HepG2 (cell line): ENCODE results near the gene ZMIZ1. TPM values are rescaled to one million over a fixed set of nuclear protein-coding genes. Genes with fewer than 3 reads are reported as not detected.

ENCODE experiments used
- ATAC-seq: fragments of 200-7000 bp; cut with Tn5 transposase; 3 replicates; pipeline ENCODE4 v1.9.1; 2020; ENCODE audit warnings: mild to moderate bottlenecking, moderate library complexity
- BruUV-seq: library from RNA; stranded (reverse); fragments of 400-500 nt; replicated peaks from 2 replicates; lab custom pipeline; 2021; lab: Mats Ljungman, UMichigan
- CTCF ChIA-PET: fragments of 300-600 bp; formaldehyde crosslinking; extraction: SDS; loops from one replicate; lab custom pipeline; 2021; ENCODE audit warnings: low total read pairs, inconsistent platforms, low intra/inter-chr PET ratio; lab: Yijun Ruan, JAX
- POLR2A ChIA-PET: fragments of 350-600 bp; sonication (Branson Sonifier 250); formaldehyde crosslinking; loops from one replicate; lab custom pipeline; 2020; ENCODE audit warnings: antibody characterized with exemption, inconsistent platforms; lab: Yijun Ruan, JAX
- DNase-seq: peaks from one replicate; pipeline ENCODE4 v3.0.0-alpha.2; 2015; ENCODE audit warnings: low spot score
- FAIRE-seq: peaks from 3 replicates; lab custom pipeline; 2011; peaks lifted over from hg19 to GRCh38; lab: Jason Lieb, UNC
- H2AFZ ChIP-seq: one replicate; pipeline ENCODE4 v1.6.1; 2011; ENCODE audit warnings: low read length, inconsistent platforms
- H3K27ac ChIP-seq: fragments of 300-600 bp; 3 replicates; pipeline ENCODE4 v1.8.0; 2011; ENCODE audit warnings: mixed run types, mild to moderate bottlenecking, mixed read lengths, low read length, inconsistent platforms; ENCODE audit not compliant: insufficient read depth; ENCODE audit errors: extremely low read length
- H3K27me3 ChIP-seq, 2 experiments: fragments of 200-600 bp in 1 of 2; 2 replicates in 1 of 2; 3 replicates in 1 of 2; pipeline versions ENCODE4 v1.6.0 to v1.8.0; 2011; ENCODE audit warnings: low read length in 2 of 2, mild to moderate bottlenecking in 2 of 2, moderate library complexity in 2 of 2, inconsistent platforms in 1 of 2; ENCODE audit not compliant: insufficient read depth in 2 of 2, control insufficient read depth in 1 of 2
- H3K36me3 ChIP-seq, 2 experiments: fragments of 200-600 bp in 1 of 2; replicated peaks in 1 of 2; 2 replicates in 1 of 2; 3 replicates in 1 of 2; pipeline versions ENCODE4 v1.5.1 to v1.8.0; 2011; ENCODE audit warnings: low read length in 2 of 2, inconsistent platforms in 1 of 2; ENCODE audit not compliant: insufficient read depth in 2 of 2, control insufficient read depth in 1 of 2
- H3K4me1 ChIP-seq: 2 replicates; pipeline ENCODE4 v1.5.1; 2012; ENCODE audit warnings: low read length, inconsistent platforms; ENCODE audit not compliant: insufficient read depth
- H3K4me2 ChIP-seq: 2 replicates; pipeline ENCODE4 v1.6.0; 2011; ENCODE audit warnings: low read depth, low read length, inconsistent platforms
- H3K4me3 ChIP-seq, 3 experiments: fragments of 200-600 bp in 1 of 3; sonication (generic), shearing (Covaris generic) in 1 of 3; replicated peaks in 1 of 3; 2 replicates each; pipeline ENCODE4 v1.5.1; 2011 to 2016; ENCODE audit warnings: low read length in 3 of 3, inconsistent platforms in 2 of 3, low read depth in 2 of 3, mild to moderate bottlenecking in 2 of 3, control low read depth in 1 of 3, mixed read lengths in 1 of 3; ENCODE audit not compliant: insufficient read depth in 1 of 3
- H3K79me2 ChIP-seq: one replicate; pipeline ENCODE4 v1.6.1; 2011; ENCODE audit warnings: low read length, inconsistent platforms; ENCODE audit not compliant: insufficient read depth
- H3K9ac ChIP-seq: 2 replicates; pipeline ENCODE4 v1.6.0; 2011; ENCODE audit warnings: mild to moderate bottlenecking, low read depth, low read length, inconsistent platforms; ENCODE audit not compliant: insufficient read depth
- H3K9me3 ChIP-seq: 2 replicates; pipeline ENCODE4 v1.5.1; 2012; ENCODE audit warnings: mild to moderate bottlenecking, low read length
- H4K20me1 ChIP-seq: 2 replicates; pipeline ENCODE4 v1.6.0; 2011; ENCODE audit warnings: inconsistent platforms, mild to moderate bottlenecking, low read length, moderate library complexity; ENCODE audit not compliant: insufficient read depth
- CTCF ChIP-seq: sonication (generic); formaldehyde crosslinking; IDR thresholded peaks from 2 replicates; pipeline ENCODE4 v1.5.0; 2020; ENCODE audit warnings: mild to moderate bottlenecking, missing genetic modification reagents, moderate library complexity
- HIVEP1 ChIP-seq: sonication (generic); formaldehyde crosslinking; IDR thresholded peaks from 2 replicates; pipeline ENCODE4 v1.4.0; 2020; ENCODE audit warnings: mild to moderate bottlenecking, missing genetic modification reagents
- HOMEZ ChIP-seq: IDR thresholded peaks from 2 replicates; pipeline ENCODE4 v1.6.1; 2016; ENCODE audit warnings: low read depth
- IRF2 ChIP-seq: IDR thresholded peaks from 2 replicates; pipeline ENCODE4 v1.6.1; 2018; ENCODE audit warnings: missing genetic modification reagents, missing compliant biosample characterization
- KDM5A ChIP-seq: fragments of 200-600 bp; sonication (generic); IDR thresholded peaks from 2 replicates; pipeline ENCODE4 v1.7.0; 2018; ENCODE audit warnings: antibody characterized with exemption, mild to moderate bottlenecking, low read length, borderline replicate concordance
- PHB2 ChIP-seq: fragments of 450-650 bp; IDR thresholded peaks from 2 replicates; pipeline ENCODE4 v1.6.1; 2018; ENCODE audit not compliant: partially characterized antibody
- YEATS4 ChIP-seq: sonication (generic); formaldehyde crosslinking; IDR thresholded peaks from 2 replicates; pipeline ENCODE4 v1.4.0; 2020; ENCODE audit warnings: missing genetic modification reagents, borderline replicate concordance
- ZMYM3 ChIP-seq: sonication (generic); formaldehyde crosslinking; IDR thresholded peaks from 2 replicates; pipeline ENCODE4 v1.5.1; 2020; ENCODE audit warnings: mild to moderate bottlenecking, missing genetic modification reagents
- ZNF180 ChIP-seq: sonication (generic); formaldehyde crosslinking; IDR thresholded peaks from 2 replicates; pipeline ENCODE4 v1.4.0; 2020; ENCODE audit warnings: low read depth, missing genetic modification reagents, borderline replicate concordance
- ZNF3 ChIP-seq: IDR thresholded peaks from 2 replicates; pipeline ENCODE4 v1.7.0; 2017; ENCODE audit warnings: inconsistent platforms
- ZNF629 ChIP-seq: sonication (generic); formaldehyde crosslinking; conservative IDR thresholded peaks from 2 replicates; pipeline ENCODE4 v1.5.0; 2020; ENCODE audit warnings: missing genetic modification reagents
- WGBS: methylation state at CpG from one replicate; pipeline ENCODE4 v1.1.6; 2017; ENCODE audit warnings: low lambda C conversion rate; 5-methylcytosine and 5-hydroxymethylcytosine counted together
- in situ Hi-C: cut with HindIII; loops from 2 replicates; pipeline ENCODE4 v1.10.0; 2017; ENCODE audit warnings: low pct_unique_long_range_greater_than_20kb; ENCODE audit not compliant: extremely low pct_ligation_motif_present
- intact Hi-C: fragments of 100-400 bp; cut with micrococcal nuclease; formaldehyde crosslinking; loops from one replicate; pipeline ENCODE4 v1.10.0; 2022; ENCODE audit not compliant: unreplicated experiment
- polyA plus RNA-seq, 8 experiments: library from polyadenylated mRNA; depleted of rRNA in 3 of 8; stranded (reverse) in 7 of 8; unstranded in 1 of 8; fragments of >200 nt; fragmentation: Illumina TruSeq in 4 of 8; extraction: Trizol in 4 of 8; gene quantifications; 2 replicates each; pipeline versions ENCODE4 v1.2.1 to v1.2.3, GENCODE V29; 2011 to 2016; ENCODE audit warnings: low read depth in 4 of 8, missing spikeins in 1 of 8, mixed read lengths in 1 of 8; ENCODE audit not compliant: insufficient read depth in 1 of 8
- total RNA-seq, 5 experiments: library from RNA; depleted of rRNA; stranded (reverse); fragments of >200 nt; fragmentation: Illumina TruSeq; extraction: Trizol; gene quantifications; 2 replicates each; pipeline ENCODE4 v1.2.3, GENCODE V29; 2016; ENCODE audit warnings: low read depth in 1 of 5

The ZMIZ1 gene
- total and polyA plus RNA-seq, 2 of the 13 experiments (the other 11 are each of a cell fraction or from before 2014, with no cell fraction given) = 5.3 to 10.2 TPM

GRCh38 chr10:79196470-79197461, 128.0 kb downstream of the ZMIZ1 start (continued):
- TF ChIP-seq HOMEZ = no peak
- no peak for TF ChIP-seq ZNF3
- TF ChIP-seq HIVEP1 (CRISPR knock-in tag) = 0 out of 2 replicates have a peak, but pooled peaks have one; percentile 27
- TF ChIP-seq IRF2 (CRISPR knock-in tag) = 0 out of 2 replicates have a peak, but pooled peaks have one; percentile 16
- no peak for TF ChIP-seq KDM5A
- TF ChIP-seq YEATS4 (CRISPR knock-in tag) = no peak
- peak; percentile 95 for TF ChIP-seq CTCF (CRISPR knock-in tag)
- no peak for TF ChIP-seq ZNF180

- H3K27ac ChIP-seq = no peak overlapping the region
- H3K4me3 ChIP-seq = no peak overlapping the region
- ChIA-PET CTCF (interaction anchor here (1.1 kb wide), 1 partner anchor 146 kb away, joined by 3 read pairs; no protein-coding TSS in a partner anchor), POLR2A (no interaction called here)
- H3K4me1 ChIP-seq = peaks cover 24% of the 10 kb centered on the region
- BruUV-seq = no TSS peak
- no peaks in the 10 kb centered on the region for H3K9me3 ChIP-seq
- TF ChIP-seq ZMYM3 (CRISPR knock-in tag) (0 out of 2 replicates have a peak, but pooled peaks have one; percentile 38), PHB2 (no peak), ZNF629 (CRISPR knock-in tag) (peak; percentile 79)
- no peak overlapping the region for H3K9ac ChIP-seq
- ATAC-seq (no peak), DNase-seq (no peak), FAIRE-seq (no peak)
- no peak overlapping the region for H3K4me2 ChIP-seq
- H3K27me3 ChIP-seq = no peaks in the 10 kb centered on the region
- peaks cover 23 to 53% of the 10 kb centered on the region in 2 experiments for H3K36me3 ChIP-seq
- no peak overlapping the region for H2AFZ ChIP-seq
- intact Hi-C loops (loop anchor here (5.0 to 10.0 kb wide), 3 partner anchors 90 to 1150 kb away; no protein-coding TSS in a partner anchor), in situ Hi-C loops (loop anchor here (25.0 kb wide), 1 partner anchor 110 kb away; no protein-coding TSS in a partner anchor)
- 98% methylated on average over 4 of the region's 4 CpGs for WGBS
- no peaks in the 10 kb centered on the region for H3K79me2 ChIP-seq
- peaks cover 23% of the 10 kb centered on the region for H4K20me1 ChIP-seq
These were observed 128.8 kb downstream of the ZMIZ1 start for GRCh38 chr10:79197558-79197957.
